Effector CD4-positive, alpha-beta T cell (primary cell): ENCODE results near the gene TMC4.

Experiments used
- DNase-seq: peaks from one replicate; pipeline ENCODE4 v3.0.0-alpha.2; 2020

Gene TMC4

GRCh38 chr19:54128796-54129616 is 44.0 kb downstream of the TMC4 start:
- no peak for DNase-seq

GRCh38 chr19:54128441-54128725 is 44.6 kb downstream of the TMC4 start:
- DNase-seq, result no peak

GRCh38 chr19:54127688-54128440 is 45.1 kb downstream of the TMC4 start:
- no peak for DNase-seq

DNA sequence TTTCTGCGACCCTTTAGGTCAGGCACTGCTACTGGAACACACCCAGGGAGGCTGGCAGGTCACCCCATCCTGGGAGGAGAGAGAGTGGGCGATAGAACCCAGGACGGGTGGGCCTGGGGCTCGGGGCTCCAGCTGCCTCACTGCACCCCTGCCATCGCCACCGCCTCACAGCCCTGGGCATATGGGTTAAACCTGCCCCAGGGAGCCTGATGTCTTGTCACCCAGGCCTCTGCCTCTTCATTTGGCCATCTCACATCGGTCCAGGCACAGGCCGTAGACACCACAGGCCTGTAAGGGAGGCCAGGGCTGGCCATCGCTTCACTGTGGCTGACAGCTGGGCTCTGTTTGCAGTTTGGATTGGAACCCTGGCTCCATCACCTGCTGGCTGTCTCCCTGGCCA is 47.2 kb downstream of the TMC4 start:
- no peak for DNase-seq

- DNase-seq, result no peak
Observed at GRCh38 chr19:54124393-54124792, 48.6 kb downstream of the TMC4 start.

DNA sequence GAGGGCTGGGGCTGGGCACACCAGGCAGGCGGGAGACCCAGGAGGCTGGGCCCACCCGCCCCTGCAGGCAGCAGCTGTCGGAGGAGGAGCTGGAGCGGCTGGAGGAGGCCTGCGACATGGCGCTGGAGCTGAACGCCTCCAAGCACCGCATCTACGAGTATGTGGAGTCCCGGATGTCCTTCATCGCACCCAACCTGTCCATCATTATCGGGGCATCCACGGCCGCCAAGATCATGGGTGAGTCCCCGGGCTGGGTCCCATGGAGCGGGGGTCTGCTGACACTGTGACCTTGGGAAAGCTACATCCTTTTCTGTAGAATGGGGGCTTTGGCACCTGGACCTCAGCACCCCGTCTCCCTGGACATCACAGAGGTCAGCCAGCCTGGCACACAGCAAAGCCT is 49.3 kb downstream of the TMC4 start:
- no peak for DNase-seq

- no peak for DNase-seq
Observed at GRCh38 chr19:54121259-54121658, 51.7 kb downstream of the TMC4 start.

- peak; percentile 98 for DNase-seq
Observed at GRCh38 chr19:54115109-54116063, 57.6 kb downstream of the TMC4 start, which contains the start of the genes PRPF31 and TFPT. TSS of gene PRPF31 (plus strand) at chr19:54115754. CDS start at chr19:54118279, 2,525 bp downstream. TSS of gene TFPT (minus strand) at chr19:54115657. CDS start at chr19:54115269, 388 bp downstream.

- DNase-seq, result peak; percentile 41
Observed at GRCh38 chr19:54114340-54115108, 58.4 kb downstream of the TMC4 start.
